HK-2 (cell line): Measurements from ENCODE around the gene ERCC8.

Source experiments
- DNase-seq: peaks from one replicate; pipeline ENCODE4 v3.0.0-alpha.2; 2018; ENCODE audit not compliant: unreplicated experiment

ERCC8 gene

DNA sequence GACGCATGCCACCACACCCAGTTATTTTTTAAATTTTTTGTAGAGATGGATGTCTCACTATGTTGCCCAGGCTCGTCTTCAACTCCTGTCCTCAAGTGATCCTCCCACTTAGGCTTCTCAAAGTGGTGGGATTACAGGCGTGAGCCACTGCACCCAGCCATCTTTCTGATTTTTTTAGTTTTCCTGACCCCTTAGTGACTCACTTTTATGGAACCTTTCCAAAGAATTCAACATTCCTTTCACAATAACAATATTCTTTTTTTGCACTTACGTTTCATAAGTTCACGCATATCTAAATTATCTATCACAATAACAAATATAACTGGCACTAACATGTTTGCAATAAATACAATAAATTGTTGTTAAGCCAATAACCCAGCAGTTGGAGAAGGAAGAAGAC lies 109.3 kb downstream of the ERCC8 start:
- no peak for DNase-seq

DNA sequence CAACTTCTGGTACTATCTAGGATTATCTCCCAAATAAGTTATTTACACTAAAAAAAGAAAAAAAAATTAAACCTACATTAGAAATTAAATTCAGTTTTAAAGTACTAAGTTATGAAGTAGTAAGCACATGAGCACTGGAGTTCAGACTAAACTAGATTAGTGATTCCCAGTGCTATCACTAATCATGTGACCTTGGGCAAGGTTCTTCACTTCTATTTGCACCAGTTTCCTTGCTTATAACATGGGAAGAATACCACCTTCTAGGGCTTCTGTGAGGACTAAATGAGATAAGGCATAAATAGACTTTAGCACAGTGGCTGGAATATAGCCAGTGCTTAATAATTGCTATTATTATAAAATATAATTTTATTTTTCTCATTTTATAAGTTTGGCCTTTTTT lies 111.3 kb downstream of the ERCC8 start:
- DNase-seq, result no peak

DNA sequence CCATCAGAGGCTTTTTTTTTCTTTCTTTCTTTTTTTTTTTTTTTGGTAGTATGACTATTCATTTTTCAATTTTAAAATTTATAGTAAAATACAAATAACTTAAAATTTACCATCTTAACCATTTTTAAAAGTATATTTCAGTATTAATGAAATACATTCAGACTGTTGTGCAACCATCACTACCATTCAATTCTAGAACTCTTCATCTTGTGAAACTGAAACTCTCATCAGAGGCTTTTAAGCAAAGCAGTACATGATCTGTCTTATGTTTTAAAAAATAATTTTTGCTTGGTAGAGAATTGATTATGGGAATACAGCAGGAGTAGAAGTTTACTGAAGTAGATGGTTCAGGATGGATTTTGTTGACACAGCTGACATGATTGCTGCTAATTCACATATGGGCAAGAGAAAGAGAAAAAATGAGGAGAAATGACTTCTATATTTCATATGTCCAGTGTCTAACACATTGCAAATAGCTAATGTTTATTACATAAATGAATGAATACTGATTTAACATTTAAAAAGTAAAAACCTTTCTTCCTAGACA lies 114.2 kb downstream of the ERCC8 start:
- no peak for DNase-seq

DNA sequence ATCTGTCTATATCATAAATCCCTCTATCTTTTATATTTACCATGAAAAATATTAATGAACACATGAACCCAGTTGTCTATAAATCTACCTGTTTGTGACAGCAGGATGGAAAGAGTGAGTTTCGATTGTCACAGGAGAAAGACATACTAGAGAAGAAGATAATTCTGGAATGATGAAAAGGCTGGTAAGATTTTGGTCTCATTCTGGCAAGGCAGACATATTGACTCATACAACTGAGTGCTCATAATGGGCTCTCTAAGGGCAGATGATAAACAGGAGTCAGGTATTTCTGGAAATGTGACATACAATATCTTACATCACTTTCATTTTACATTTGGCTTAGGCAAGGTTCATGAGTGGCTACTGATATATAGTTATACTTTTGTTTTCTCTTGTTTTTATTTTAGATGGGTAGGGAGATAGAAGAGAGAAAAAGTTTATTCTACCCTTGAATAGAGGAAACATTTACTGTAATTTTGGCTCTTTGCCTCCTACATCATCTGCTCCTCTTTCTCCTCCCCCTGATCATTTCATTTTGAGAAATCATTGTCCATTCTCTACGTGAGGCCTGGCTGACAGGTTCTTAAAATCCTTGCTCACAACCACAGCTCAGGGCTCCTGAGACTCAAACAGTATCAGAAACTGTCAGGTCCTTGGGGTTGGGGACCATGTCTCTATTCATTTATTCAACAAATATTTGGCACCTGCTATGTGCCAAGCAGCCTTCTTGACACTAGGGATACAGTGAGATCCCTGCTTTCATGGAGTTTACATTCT lies 115.2 kb downstream of the ERCC8 start:
- no peak for DNase-seq

DNA sequence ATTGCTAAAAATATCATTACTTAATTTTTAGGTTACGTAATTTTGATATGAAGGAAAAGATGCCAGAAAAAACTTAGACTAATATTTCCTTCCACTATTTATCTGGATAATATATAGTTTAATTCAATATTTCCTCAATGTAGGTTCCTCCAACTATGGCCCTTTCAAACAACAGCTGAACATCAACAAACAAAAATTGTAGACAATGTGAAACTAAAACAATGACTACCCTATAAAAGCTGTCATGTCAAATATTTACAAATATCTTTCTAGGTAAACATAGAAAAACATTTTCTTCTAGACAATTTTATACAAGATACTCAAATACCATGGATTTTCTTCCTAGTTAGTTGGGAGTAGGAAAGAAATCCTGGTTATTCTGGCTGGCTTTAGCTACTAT lies 117.7 kb downstream of the ERCC8 start:
- no peak for DNase-seq

DNA sequence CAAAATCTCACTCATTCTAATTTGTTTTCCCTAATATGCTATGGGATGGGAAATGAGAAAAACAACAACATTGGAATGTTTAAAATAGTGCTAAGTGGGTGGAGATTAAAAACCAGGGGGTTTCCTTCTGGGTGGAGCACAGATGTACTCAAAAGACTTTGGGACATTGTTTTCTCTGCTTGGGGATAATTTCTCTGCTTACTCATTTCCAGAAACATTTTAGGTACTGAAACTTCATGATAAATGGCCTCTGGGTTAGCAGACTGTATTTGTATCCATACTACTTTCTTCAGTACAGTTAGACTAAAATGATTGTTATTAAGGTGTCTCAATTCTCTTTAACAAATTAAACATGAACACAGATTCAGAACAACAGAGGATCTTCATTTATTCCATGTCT lies 118.2 kb downstream of the ERCC8 start:
- DNase-seq, result no peak
